Measurements from ENCODE around the gene DHRS7.

The DHRS7 gene

GRCh38 chr14:60184146-60184904 is 19.1 kb upstream of the DHRS7 start:
- no peaks in the 10 kb centered on the region for H3K4me1 ChIP-seq (ENCODE audit: control insufficient read depth, insufficient read depth, low read length, poor library complexity, severe bottlenecking)
- WGBS, 2 experiments (ENCODE audit: insufficient coverage in 2 of 2): 25% methylated on average over 2 of the region's 5 CpGs; no CpG with 5 or more reads in 1 of the 2 experiments
- H3K36me3 ChIP-seq (ENCODE audit: control insufficient read depth, insufficient read depth, low read length): no peaks in the 10 kb centered on the region
- no peaks in the 10 kb centered on the region for H3K9me3 ChIP-seq (ENCODE audit: control insufficient read depth, low read length)
- H3K27ac ChIP-seq (ENCODE audit: low read depth, low read length, severe bottlenecking): no peak overlapping the region
- no peak overlapping the region for H3K4me3 ChIP-seq (ENCODE audit: extremely low read depth, insufficient read depth, low read length, poor library complexity, severe bottlenecking)

DNA sequence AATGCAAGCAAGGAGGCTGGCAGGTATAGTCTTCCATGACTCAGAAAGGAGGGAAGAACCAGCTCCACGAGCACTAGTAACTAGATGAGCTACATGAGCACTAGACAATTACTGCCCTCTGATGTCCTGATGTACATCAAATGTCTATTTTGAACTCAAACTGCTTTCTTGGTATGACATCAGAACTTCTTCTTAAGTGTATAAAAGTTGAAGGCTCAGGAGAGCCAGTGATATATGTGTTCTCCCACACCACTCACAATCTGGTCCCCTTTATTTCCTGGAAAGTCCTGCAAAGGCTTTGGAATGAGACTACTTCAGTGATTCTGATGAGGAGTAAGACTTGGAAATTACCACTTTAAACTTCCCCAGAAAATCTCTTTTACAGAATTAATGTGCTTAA is 18.5 kb upstream of the DHRS7 start:
- Histone ChIP-seq H3K4me1 (ENCODE audit: control insufficient read depth, insufficient read depth, low read length, poor library complexity, severe bottlenecking) (no peaks in the 10 kb centered on the region), H3K27ac (ENCODE audit: low read depth, low read length, severe bottlenecking) (no peak overlapping the region), H3K9me3 (ENCODE audit: control insufficient read depth, low read length) (no peaks in the 10 kb centered on the region), H3K4me3 (ENCODE audit: extremely low read depth, insufficient read depth, low read length, poor library complexity, severe bottlenecking) (no peak overlapping the region), H3K36me3 (ENCODE audit: control insufficient read depth, insufficient read depth, low read length) (no peaks in the 10 kb centered on the region)
- no CpG with 5 or more reads among the region's 1 CpG for WGBS, 2 experiments (ENCODE audit: insufficient coverage in 2 of 2)

- Histone ChIP-seq H3K9me3 (ENCODE audit: control insufficient read depth, low read length) (no peaks in the 10 kb centered on the region), H3K36me3 (ENCODE audit: control insufficient read depth, insufficient read depth, low read length) (no peaks in the 10 kb centered on the region), H3K4me1 (ENCODE audit: control insufficient read depth, insufficient read depth, low read length, poor library complexity, severe bottlenecking) (no peaks in the 10 kb centered on the region), H3K27ac (ENCODE audit: low read depth, low read length, severe bottlenecking) (no peak overlapping the region), H3K4me3 (ENCODE audit: extremely low read depth, insufficient read depth, low read length, poor library complexity, severe bottlenecking) (no peak overlapping the region)
- 93 to 100% methylated on average over 2 of the region's 3 CpGs for WGBS, 2 experiments (ENCODE audit: insufficient coverage in 2 of 2)
These were observed 17.9 kb upstream of the DHRS7 start for GRCh38 chr14:60183138-60183537.

DNA sequence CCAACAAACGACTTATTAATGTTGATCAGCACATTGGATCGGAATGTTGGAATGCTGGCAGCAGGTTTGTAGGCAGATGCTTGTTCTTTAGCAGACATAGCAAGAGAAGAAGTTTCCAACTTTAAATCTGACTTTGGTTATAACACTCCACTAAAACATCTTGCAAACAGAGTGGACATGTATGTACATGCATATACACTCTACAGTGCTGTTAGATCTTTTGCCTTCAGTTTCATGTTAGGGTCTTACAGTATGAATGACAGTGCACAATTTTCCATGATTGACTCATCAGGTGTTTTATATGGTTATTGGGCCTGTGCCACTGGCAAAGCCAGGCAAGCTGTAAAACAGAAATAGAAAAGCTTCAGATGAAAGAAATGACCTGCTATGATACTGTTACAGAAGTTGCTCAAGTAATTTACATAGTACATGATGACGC is 14.3 kb upstream of the DHRS7 start:
- H3K36me3 ChIP-seq (ENCODE audit: control insufficient read depth, insufficient read depth, low read length): no peaks in the 10 kb centered on the region
- no peak overlapping the region for H3K4me3 ChIP-seq (ENCODE audit: extremely low read depth, insufficient read depth, low read length, poor library complexity, severe bottlenecking)
- H3K4me1 ChIP-seq (ENCODE audit: control insufficient read depth, insufficient read depth, low read length, poor library complexity, severe bottlenecking): no peaks in the 10 kb centered on the region
- 90 to 93% methylated on average over 3 of the region's 3 CpGs for WGBS, 2 experiments (ENCODE audit: insufficient coverage in 2 of 2)
- H3K27ac ChIP-seq (ENCODE audit: low read depth, low read length, severe bottlenecking): no peak overlapping the region
- H3K9me3 ChIP-seq (ENCODE audit: control insufficient read depth, low read length): no peaks in the 10 kb centered on the region

GRCh38 chr14:60178820-60179219 is 13.6 kb upstream of the DHRS7 start:
- Histone ChIP-seq H3K4me1 (ENCODE audit: control insufficient read depth, insufficient read depth, low read length, poor library complexity, severe bottlenecking) (no peaks in the 10 kb centered on the region), H3K4me3 (ENCODE audit: extremely low read depth, insufficient read depth, low read length, poor library complexity, severe bottlenecking) (no peak overlapping the region), H3K27ac (ENCODE audit: low read depth, low read length, severe bottlenecking) (no peak overlapping the region), H3K36me3 (ENCODE audit: control insufficient read depth, insufficient read depth, low read length) (no peaks in the 10 kb centered on the region), H3K9me3 (ENCODE audit: control insufficient read depth, low read length) (no peaks in the 10 kb centered on the region)
- no CpG with 5 or more reads among the region's 1 CpG for WGBS, 2 experiments (ENCODE audit: insufficient coverage in 2 of 2)

GRCh38 chr14:60178164-60178563 is 13.0 kb upstream of the DHRS7 start:
- no peak overlapping the region for H3K27ac ChIP-seq (ENCODE audit: low read depth, low read length, severe bottlenecking)
- H3K9me3 ChIP-seq (ENCODE audit: control insufficient read depth, low read length): no peaks in the 10 kb centered on the region
- H3K4me3 ChIP-seq (ENCODE audit: extremely low read depth, insufficient read depth, low read length, poor library complexity, severe bottlenecking): no peak overlapping the region
- no peaks in the 10 kb centered on the region for H3K4me1 ChIP-seq (ENCODE audit: control insufficient read depth, insufficient read depth, low read length, poor library complexity, severe bottlenecking)
- H3K36me3 ChIP-seq (ENCODE audit: control insufficient read depth, insufficient read depth, low read length): no peaks in the 10 kb centered on the region
- WGBS, 2 experiments (ENCODE audit: insufficient coverage in 2 of 2): no CpG with 5 or more reads among the region's 1 CpG

- 94 to 100% methylated on average over 1 to 2 of the region's 2 CpGs for WGBS, 2 experiments (ENCODE audit: insufficient coverage in 2 of 2)
- H3K9me3 ChIP-seq (ENCODE audit: control insufficient read depth, low read length): no peaks in the 10 kb centered on the region
- no peak overlapping the region for H3K27ac ChIP-seq (ENCODE audit: low read depth, low read length, severe bottlenecking)
- H3K36me3 ChIP-seq (ENCODE audit: control insufficient read depth, insufficient read depth, low read length): no peaks in the 10 kb centered on the region
- H3K4me1 ChIP-seq (ENCODE audit: control insufficient read depth, insufficient read depth, low read length, poor library complexity, severe bottlenecking): no peaks in the 10 kb centered on the region
- H3K4me3 ChIP-seq (ENCODE audit: extremely low read depth, insufficient read depth, low read length, poor library complexity, severe bottlenecking): no peak overlapping the region
These were observed 10.2 kb upstream of the DHRS7 start for GRCh38 chr14:60175255-60175902.

DNA sequence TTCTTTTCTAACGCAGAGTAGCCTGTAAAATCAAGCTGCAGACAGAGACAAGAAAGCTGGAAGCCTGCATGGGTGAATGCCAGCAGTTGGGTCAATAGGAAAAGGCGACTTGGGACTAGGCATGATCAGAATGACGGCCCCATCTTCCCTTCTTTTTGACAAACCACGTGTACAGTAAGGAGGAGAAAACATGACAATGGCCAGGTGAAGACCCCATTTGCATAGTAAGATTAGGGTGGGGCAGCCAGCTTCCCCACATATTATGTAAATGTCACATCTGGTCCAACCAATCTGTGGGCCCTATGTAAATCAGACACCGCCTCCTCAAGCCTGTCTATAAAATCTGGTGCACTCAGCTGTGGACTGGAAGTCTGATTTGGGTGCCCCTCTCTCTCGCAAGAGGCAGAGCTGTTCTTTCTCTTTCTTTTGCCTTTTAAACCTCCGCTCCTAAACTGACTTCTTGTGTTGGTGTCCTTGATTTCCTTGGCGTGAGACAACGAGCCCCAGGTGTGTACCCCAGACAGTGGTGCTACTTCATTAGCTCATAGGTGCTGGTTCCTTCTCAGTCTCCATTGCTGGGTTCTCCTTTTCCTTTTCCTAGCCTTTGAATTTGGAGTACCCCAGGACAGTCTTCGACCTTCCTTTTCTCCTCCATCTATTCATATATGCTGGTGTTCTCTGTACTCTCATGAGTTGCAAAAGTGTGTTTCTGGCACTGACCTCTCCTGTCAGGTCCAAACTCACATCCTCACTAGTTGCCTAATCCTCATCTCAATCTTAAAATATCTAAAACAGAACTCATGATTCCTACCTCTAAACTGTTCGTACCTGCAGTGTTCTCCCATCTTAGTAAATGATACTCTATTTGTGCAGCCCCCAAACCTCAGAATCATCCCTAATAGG is 9.4 kb upstream of the DHRS7 start:
- no peaks in the 10 kb centered on the region for H3K36me3 ChIP-seq (ENCODE audit: control insufficient read depth, insufficient read depth, low read length)

DNA sequence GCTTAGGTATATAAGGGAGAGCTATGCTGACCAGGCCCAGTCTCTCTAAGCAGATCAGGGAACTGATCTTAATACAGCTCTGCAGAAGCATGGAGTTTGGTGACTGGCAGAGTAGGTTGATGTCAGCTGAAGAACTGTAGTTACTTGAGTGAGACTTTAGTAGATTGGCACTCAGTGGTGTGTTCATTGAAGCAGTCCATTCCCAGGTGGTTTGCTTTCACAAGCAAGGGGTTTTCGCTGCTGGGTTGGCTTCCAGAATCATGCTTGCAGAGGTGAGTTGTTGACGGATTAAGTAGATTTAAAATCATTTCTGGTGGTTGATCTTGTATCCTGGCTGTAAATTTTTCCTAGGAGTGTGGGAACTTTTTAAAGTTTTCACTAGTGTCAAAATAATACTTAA is 6.5 kb upstream of the DHRS7 start:
- Histone ChIP-seq H3K4me3 (ENCODE audit: extremely low read depth, insufficient read depth, low read length, poor library complexity, severe bottlenecking) (no peak overlapping the region), H3K4me1 (ENCODE audit: control insufficient read depth, insufficient read depth, low read length, poor library complexity, severe bottlenecking) (no peaks in the 10 kb centered on the region), H3K27ac (ENCODE audit: low read depth, low read length, severe bottlenecking) (no peak overlapping the region), H3K9me3 (ENCODE audit: control insufficient read depth, low read length) (no peaks in the 10 kb centered on the region), H3K36me3 (ENCODE audit: control insufficient read depth, insufficient read depth, low read length) (no peaks in the 10 kb centered on the region)
- WGBS, 2 experiments (ENCODE audit: insufficient coverage in 2 of 2): 57 to 65% methylated on average over 1 to 2 of the region's 2 CpGs

More for the DNA sequence above, 9.4 kb upstream of the DHRS7 start:
- Histone ChIP-seq H3K4me1 (ENCODE audit: control insufficient read depth, insufficient read depth, low read length, poor library complexity, severe bottlenecking) (no peaks in the 10 kb centered on the region), H3K27ac (ENCODE audit: low read depth, low read length, severe bottlenecking) (no peak overlapping the region), H3K4me3 (ENCODE audit: extremely low read depth, insufficient read depth, low read length, poor library complexity, severe bottlenecking) (no peak overlapping the region), H3K9me3 (ENCODE audit: control insufficient read depth, low read length) (no peaks in the 10 kb centered on the region)
- 90 to 95% methylated on average over 5 to 7 of the region's 11 CpGs for WGBS, 2 experiments (ENCODE audit: insufficient coverage in 2 of 2)

GRCh38 chr14:60170948-60171347 is 5.8 kb upstream of the DHRS7 start:
- H3K27ac ChIP-seq (ENCODE audit: low read depth, low read length, severe bottlenecking): no peak overlapping the region
- no peak overlapping the region for H3K4me3 ChIP-seq (ENCODE audit: extremely low read depth, insufficient read depth, low read length, poor library complexity, severe bottlenecking)
- 86 to 92% methylated on average over 2 to 3 of the region's 4 CpGs for WGBS, 2 experiments (ENCODE audit: insufficient coverage in 2 of 2)
- H3K4me1 ChIP-seq (ENCODE audit: control insufficient read depth, insufficient read depth, low read length, poor library complexity, severe bottlenecking): no peaks in the 10 kb centered on the region
- no peaks in the 10 kb centered on the region for H3K9me3 ChIP-seq (ENCODE audit: control insufficient read depth, low read length)
- no peaks in the 10 kb centered on the region for H3K36me3 ChIP-seq (ENCODE audit: control insufficient read depth, insufficient read depth, low read length)
